HK-2 (cell line): ENCODE measurements around the gene DEDD2.
"Not testable (repeated sequence)": the region's sequence is repeated elsewhere in the genome, so short reads cannot be mapped to it uniquely, and the experiment has no call there.

ENCODE experiments used
- DNase-seq: peaks from one replicate; pipeline ENCODE4 v3.0.0-alpha.2; 2018; ENCODE audit not compliant: unreplicated experiment

The DEDD2 gene, protein sequence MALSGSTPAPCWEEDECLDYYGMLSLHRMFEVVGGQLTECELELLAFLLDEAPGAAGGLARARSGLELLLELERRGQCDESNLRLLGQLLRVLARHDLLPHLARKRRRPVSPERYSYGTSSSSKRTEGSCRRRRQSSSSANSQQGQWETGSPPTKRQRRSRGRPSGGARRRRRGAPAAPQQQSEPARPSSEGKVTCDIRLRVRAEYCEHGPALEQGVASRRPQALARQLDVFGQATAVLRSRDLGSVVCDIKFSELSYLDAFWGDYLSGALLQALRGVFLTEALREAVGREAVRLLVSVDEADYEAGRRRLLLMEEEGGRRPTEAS

DNA sequence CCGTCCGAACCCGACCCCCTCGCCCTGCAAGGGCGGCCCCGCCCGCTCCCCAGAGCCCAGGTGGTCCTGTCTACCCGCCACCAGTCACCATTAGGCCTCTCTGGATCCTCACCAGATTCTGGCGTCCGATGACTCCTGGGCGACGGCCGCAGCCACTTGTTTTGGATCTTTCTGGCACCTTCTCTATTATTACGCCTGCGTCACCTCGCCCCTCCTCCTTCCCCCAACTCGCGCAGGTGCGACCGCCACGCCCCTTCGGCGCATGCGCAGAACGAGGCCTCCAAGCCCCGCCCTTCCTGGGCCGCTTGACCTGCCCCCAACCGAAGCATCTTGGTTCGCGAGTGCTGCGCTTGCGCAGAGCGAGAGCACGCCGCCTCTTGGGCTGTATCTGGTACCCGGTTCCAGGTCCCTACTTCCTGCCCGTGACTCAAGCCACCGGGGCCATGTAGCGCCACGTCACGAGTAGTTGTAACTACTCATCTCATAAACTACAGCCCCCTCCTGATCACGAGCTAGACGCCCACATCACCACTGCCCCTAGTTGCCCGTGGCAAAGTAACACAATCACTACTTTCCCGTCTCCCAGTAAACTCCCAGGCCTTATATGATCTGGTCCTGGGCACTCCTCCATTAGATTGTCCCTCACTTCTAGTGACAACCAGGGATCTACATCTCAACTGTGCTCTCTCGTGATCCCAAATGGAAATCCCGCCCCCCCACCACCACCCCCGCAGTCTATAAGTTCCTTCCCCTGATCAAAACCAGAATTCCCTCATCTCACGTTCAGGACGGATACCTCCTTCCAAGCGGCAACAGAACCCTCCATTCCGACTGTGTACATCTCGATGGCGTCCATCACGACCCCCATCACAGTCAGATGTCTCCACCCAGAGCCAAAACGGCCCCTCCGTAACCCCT, at the start of gene DEDD2:
DEDD2 (minus strand) TSS at position 158 of the 918 bp plus-strand sequence. CDS start 670 bp downstream, outside the sequence.
- peak; percentile 100 for DNase-seq

DNA sequence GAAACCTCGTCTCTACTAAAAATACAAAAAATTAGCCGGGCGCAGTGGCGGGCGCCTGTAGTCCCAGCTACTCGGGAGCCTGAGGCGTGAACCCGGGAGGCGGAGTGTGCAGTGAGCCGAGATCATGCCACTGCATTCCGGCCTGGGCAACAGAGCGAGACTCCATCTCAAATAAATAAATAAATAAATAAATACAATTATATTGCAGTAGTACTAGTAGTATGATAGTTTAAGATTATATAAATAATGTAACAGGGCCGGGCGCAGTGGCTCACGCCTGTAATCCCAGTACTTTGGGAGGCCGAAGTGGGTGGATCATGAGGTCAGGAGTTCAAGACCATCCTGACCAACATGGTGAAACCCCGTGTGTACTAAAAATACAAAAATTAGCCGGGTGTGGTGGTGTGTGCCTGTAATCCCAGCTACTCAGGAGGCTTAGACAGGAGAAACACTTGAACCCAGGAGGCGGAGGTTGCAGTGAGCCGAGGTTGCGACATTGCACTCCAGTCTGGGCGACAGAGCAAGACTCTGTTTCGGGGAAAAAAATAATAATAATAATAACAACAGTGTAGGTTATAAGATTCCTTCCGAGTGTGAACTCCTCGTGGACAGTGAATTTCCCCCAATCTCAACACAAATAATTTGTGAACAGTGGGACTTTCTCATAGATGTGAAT, 49.6 kb upstream of the DEDD2 start:
- DNase-seq = not testable (repeated sequence)

DNA sequence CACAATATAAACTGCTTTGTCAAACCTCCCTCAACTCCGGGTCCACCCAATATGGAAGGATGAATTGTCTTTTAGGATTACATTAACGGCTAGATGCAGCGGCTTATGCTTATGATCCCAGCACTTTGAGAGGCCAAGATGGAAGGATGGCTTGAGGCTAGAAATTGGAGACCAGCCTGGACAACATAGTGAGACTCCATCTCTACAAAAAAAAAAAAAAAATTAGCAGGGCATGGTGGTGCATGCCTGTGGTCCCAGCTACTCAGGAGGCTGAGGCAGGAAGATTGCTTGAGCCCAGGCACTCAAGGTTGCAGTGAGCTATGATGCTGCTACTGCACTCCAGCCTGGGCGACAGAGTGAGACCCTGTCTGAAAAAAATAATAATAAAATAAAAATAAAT, 48.6 kb upstream of the DEDD2 start:
- not testable (repeated sequence) for DNase-seq

DNA sequence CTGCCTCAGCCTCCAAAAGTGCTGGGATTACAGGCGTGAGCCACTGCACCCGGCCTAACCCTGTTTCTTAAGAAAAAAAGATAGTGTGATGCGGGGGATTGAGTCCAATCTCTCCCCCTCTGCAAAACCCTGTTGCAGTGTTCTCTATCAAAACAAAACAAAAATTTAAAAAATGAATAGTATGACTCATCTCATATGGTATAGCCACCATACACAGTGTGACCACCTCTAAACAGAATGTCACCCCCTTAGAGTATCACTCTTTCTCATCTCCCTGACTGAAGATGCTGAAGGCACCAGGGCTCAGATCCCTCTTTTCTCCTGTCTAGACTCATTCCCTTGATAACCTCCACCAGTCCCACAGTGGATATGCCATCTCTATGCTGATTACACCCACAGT, 44.3 kb upstream of the DEDD2 start:
- DNase-seq = no peak

DNA sequence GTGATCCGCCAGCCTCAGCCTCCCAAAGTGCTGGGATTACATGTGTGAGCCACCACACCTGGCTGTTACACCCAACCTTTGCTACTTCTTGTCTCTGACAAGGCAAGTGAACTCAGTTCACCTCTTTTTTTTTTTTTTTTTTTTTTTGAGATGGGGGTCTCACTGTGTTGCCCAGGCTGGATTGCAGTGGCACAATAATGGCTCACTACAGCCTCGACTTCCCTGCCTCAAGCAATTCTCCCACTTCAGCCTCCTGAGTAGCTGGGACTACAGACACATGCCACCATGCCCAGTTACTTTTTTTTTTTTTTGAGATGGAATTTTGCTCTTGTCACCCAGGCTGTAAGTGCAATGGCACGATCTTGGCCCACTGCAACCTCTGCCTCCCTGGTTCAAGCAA, 40.4 kb upstream of the DEDD2 start:
- DNase-seq = not testable (repeated sequence)

DNA sequence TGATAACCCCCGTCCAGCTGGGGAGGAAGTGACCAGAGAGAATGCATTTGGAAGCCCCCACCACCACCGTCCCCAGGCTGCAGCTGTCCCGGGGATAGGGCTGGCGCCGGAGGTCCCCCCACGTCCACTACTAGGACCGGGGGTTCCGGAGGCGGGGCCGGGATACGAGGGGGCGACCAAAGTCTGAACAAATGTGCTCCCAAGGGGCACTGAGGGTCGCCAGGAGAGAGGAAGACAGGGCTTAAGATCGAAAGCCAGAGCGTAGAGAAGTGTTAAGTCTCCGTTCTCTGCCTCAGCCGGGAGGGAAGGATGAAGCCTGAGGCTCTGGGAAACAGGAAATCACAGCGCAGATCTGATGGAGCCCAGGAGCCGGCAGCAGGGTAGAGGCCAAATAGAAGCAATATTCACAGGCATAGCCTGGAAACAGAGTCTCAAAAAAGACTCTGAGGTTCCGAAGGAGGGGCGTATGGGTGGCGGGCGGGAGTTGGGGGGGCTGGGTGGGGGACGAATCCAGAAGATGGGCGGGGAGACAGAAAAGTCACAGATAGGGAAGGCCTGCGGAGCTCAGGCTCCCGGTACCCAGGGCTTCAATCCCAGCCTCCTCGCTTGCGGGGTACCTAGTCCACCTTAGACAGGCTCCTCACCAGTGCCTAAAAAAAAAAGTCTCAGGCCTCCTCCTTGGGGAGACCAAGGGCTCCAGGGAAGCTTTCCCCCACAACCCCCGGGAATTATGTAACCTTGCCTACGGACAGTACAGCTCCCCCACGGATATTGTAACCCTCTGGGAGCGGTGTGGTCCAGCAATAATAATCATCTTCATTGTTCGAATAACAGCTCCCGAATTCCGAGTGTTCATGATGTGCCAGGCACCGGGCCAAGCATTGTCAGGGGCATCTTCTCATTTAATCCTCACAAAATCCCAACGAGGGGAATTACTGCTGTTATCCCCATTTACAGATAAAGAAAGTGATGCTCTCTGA, 38.6 kb upstream of the DEDD2 start:
- peak; percentile 39 for DNase-seq

DNA sequence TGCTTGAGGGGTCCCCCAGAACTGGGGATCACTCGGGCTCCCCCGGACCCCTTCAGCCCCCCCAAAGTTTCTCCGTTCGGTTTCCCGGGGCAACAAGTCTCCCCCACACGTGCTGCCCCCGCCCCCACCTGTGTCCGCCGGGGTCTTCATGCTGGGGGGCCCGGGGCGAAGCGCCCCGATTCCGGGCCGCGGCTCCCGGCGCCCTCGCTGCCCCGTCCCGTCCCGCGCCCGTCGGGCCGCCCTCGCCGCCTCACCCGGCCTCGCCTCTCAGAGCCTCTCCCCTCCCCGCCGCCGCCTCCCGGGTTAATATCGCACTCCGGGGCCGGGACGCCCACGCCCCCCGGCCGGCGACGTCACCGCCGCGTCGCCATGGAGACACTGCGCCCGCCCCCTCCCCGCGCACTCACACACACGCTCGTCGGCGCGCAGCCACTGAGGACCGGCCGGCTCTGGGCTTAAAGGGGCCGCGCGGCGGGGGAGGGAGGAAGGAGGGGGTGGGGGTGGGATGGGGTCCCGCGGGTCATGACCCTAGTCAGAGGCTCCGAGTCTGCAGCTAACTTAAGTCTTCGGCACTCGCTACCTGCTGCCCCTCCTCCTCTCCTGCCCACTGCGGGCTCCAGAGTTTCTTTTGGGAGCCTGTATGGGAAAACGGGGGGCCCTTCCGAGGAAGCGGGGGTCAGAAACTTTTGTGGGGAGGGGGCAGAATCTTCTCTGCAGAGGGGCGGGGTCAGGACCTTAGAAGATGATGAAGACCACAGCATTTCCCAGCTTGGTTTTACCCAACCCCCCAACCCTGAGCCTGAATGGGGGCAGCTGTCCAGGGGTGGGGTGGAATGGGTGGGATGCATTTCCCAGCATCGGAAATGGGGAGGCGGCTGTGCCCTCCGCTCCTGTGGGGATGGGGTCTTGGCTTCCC, 37.6 kb upstream of the DEDD2 start, which contains the start of gene ERF:
ERF (minus strand) TSS at position 279 of the 916 bp plus-strand sequence; CDS start at position 150, 129 bp downstream.
- peak; percentile 95 for DNase-seq

DNA sequence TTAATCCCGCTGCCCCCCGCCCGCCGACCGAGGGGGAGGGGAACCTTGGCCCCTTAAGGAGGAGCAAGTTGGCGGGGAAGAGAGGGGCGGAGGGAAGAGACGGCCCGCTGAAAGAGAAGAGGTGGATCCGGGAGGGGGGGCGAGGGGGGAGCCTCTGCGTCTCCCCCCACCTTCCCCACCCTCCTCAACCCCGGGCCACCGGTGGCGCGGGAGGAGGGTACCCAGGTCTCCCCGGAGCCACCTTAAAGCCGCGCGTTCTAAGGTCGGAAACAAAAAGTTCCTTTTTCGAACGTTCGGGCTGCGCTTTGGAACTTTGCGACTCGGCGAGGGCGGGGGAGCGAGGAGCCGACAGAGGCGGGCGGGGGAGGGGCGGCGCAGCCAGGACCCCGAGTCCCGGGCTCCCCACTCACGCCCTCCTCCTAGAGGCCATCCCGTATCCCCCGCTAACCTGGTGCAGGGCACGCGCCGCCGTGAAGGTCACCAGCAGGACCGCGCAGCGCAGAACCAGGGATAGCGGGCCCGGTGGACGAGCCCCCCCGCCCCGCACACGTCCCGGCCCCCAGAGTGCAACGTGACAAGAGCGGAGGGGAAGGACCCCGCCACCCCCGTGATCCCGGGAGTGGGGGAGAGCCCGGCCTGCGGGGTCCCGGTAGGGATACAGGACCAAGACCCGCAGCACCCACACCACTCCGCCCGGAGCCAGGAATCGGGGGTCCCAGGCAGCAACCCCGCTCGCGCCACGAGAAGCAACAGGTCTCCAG, 36.8 kb upstream of the DEDD2 start:
- DNase-seq = peak; percentile 59

DNA sequence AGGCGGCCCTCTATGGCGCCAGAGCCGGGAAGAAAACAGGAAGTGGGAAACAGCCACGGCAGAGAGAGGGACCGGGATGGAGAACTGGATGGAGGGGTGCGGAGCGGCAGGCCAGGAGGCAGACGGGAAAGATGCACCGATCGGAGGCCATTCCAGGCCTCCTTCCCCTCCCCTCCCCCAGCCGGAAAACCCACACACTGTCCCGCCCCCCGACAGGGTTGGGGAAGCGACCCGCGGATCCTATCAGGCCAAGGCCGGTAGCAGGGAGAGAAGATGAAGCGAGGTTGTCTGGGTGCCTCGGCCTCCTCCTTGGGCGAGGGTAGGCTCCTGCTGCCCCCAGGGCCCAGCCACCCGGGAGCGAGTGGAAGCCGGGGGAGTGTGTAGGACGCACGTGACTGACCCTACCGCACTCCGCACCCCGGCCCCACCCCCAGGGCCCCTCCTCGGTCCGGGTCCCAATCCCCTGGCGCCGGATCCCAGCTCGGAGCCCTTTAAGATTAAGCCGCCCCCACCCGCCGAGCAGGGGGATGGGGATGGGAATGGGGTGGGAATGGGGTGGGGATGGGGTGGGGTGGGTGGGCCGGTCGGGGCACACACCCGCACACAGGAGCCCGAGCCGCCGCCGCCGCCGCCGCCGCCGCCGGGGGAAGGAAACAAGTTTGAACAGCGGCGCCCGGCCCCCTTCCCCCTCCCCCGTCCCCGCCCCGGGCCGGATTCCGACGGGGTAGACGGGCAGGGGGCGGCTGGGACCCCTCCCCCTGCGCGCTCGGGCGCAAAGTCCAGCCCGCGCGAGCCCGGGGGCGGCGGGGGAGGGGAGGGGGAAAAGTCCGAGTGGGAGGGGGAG, 36.0 kb upstream of the DEDD2 start:
- peak; percentile 52 for DNase-seq

DNA sequence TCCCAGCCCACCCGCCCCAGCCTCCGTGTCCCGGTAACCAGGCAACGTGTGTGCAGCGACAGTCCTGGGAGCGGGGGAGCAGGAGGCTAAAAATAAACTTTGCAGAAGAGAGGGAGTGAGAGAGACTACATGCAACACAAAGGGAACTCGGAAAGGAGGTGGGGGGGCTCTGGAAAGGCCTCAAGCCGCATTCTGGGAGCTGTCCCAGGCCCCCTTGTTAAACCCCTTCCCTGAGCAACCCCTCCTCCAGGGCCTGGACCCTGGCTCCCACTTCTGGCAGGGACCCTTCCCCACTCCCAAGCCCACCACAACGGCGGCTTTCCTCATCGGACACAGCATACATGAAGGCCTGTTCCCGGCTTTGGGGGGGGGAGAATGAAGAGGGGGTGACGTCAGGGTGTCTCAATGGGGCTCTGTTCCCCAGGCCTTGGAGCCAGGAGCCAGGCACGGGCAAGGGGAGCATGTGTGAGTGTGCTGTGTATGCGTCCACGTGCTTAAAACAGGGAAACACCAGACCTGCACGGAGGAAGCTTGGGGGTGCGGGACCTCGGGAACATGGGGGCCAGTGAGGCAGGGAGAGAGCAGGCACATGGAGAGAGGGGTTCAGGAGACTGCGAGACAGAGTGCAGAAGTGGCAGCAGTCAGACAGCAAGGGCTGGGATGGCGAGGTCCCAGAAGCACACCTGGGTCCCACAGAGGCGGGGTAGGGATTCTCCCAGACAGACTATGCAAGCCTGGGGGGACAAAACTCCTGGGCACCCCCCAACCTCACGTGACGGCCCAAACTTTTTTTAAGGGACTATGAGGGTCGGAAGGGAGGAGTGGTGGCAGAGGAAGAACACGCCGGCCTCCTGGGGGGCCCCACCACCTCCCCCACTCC, 35.1 kb upstream of the DEDD2 start:
- no peak for DNase-seq

DNA sequence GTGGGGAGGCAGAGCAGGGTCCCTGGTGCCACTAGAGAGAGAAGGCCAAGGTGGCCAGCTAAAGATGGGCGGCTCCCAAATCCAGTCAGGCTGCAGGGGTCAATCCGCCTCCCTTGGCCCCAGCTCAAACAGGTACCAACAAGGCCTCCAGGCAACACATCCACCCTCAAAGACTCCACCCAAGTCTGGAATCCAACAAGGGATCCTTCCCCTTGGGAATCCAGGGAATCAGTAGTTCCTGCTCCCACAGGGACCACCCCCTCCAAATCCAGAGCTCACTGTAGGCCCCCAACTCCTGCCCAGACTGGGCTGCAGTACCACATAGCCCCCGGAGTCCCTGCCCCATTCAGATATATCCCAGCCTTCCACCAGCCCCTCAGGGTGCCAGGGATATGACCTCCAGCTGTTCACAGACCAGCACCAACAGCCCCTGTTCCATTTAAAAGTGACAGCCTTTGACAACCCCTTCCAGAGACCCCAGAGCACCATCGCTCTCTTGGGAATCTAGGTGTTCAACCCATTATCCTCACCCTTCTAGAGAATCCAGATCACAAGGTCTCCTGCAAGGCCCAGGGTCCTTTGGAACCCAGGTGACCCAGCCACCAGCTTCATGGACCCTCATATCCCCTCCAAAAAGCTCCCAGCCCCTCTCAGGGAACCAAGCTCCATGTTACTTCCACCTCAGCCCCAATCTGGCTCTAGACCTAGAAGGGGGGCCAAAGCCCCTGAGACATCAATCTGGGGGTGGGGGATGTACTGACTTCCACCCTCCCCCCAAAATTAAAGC, 34.3 kb upstream of the DEDD2 start:
- DNase-seq = no peak

DNA sequence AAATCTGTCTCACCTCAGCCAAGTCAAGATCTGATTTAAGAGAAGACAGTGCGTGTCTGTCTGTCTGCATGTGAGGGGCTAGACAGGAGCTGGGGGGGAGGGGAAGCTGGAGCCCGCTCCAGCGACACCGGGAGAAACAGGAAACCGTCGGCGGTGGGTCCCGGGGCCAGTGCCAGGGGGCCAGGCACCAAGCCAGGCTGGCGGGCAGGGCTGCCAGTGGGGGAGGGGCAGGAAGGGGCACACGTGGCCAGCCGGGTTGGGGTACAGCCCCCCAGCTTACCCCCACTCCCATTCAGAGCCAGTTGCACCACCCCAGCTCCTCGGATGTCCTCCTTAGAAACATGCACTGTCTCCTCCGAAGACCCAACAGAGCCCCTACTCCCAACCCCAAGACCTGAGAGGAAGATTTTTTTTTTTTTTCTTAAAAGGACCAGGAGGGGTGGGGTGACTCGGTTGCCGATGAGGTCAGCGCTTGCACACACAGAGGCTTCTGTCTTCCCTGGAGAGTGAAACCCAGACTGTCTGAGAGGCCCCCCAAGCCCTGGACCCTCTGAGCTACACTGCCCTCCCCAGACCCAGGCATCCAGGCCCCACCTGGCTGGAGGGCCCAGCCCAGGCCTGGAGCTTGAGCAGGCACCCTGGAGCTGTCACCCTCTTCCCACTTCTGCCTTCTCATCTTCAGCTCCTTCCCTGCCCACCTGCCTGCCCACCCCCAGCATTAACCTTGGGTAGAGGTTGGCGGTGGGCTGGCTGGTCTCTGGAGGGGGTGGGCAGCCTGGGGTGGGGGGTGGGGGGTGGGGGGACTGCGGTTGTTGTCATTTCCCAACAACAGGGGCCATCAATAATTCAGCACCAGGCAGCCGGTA, 33.4 kb upstream of the DEDD2 start:
- DNase-seq = no peak

DNA sequence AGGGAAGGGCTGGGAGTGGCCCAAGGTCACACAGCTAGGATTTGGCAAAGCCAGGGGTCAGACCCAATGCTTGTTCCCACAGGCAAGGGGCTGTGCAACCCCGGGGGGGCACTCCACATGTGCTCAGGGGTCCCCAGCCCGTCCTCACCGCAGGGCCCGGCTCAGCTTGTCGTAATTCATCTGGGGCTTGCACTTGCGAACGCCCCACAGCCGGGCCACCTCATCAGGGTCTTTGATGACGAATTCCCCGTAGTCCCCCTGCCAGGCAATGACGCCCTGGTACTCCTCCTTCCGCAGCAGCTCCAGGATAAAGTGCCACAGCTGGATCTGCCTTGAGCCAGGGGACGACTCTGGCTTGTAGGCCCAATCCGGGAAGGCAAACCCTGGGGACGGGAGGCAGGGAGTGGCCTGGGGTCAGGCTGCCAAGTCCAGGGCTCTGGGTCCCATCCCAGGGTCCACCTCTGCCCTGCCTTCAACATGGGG, 32.7 kb upstream of the DEDD2 start:
- DNase-seq = no peak

DNA sequence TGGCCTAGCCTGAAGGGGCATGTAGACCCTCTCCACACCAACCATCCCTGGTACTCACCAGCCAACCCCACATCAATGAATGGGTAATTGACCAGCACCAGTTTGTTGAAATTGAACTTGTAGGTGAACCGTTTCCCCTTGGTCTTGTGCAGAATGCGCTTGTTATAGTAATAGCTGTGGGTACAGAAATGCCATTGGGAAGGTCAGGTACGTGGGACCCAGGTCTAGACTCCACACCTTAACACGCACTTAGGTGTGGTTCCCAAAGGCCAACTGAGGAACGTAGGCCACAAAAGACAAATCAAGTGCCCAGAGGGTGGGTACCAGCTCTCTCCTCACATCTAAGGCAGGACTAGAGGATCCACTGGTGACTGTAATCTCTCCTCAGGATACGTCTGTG, 32.3 kb upstream of the DEDD2 start:
- no peak for DNase-seq

DNA sequence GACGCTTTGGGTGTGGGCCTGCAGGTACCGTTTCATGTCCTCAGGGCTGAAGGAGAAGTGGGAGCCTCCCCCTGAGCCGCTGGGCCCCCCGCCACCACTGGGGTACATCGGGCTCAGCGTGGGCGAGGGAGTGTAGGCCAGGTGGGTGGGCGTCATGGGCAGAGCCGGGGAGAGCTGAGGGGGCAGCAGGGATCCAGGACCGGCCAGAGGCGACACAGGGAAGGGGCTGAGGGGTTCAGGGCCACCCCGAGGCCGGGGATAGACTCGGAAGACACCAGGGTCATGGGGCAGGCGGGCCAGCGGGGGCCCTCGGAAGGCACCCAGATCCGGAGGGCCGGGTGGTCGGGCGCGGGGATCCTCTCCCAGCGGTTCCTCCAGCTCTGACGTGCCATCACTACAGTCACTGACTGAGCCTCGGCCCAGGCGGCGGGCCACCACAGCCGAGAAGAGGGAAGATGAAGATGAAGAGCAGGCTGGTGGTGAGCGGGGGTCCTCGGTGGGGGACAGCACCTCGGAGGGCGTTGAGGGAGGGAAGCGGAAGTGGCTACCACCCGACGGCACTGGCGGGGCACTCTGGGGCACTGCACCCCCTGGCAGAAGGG, 31.8 kb upstream of the DEDD2 start:
- DNase-seq = no peak
